Uterus (tissue), 2 donors: ENCODE data around the gene SSH2.
"Not testable (repeated sequence)": the region's sequence is repeated elsewhere in the genome, so short reads cannot be mapped to it uniquely, and the experiment has no call there.

ENCODE experiments used
- POLR2A ChIP-seq, 2 donors: fragments of 450-650 bp; IDR thresholded peaks; one replicate each; pipeline ENCODE4 v1.6.1; 2016; ENCODE audit warnings: antibody characterized with exemption in 2 of 2, mild to moderate bottlenecking in 1 of 2, moderate library complexity in 1 of 2
- TF ChIP-seq, protein P1 (sequence below), 4 experiments: fragments of 200-600 bp in 2 of 4; fragments of 450-650 bp in 2 of 4; sonication (generic) in 2 of 4; IDR thresholded peaks; one replicate each; pipeline ENCODE4 v1.5.1; 2016 to 2019; ENCODE audit warnings: antibody characterized with exemption in 4 of 4, mild to moderate bottlenecking in 2 of 4, moderate library complexity in 1 of 4

DNA sequence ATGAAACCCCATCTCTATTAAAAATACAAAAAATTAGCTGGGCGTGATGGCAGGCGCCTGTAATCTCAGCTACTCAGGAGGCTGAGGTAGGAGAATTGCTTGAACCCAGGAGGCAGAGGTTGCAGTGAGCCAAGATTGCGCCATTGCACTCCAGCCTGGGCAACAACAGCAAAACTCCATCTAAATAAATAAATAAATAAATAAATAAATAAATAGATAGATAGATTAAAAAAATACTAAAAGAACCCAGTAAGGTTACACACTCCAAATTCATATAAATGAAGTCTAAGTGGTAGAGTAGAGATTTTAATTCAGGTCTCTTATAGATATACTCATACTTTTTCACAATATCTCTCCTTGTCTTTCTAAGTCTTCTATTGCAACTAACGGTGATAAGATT is 65.9 kb downstream of the SSH2 start:
- TF ChIP-seq POLR2A (IDR thresholded peaks at IDR 0.05): not testable (repeated sequence)
- TF ChIP-seq, protein P1, sequence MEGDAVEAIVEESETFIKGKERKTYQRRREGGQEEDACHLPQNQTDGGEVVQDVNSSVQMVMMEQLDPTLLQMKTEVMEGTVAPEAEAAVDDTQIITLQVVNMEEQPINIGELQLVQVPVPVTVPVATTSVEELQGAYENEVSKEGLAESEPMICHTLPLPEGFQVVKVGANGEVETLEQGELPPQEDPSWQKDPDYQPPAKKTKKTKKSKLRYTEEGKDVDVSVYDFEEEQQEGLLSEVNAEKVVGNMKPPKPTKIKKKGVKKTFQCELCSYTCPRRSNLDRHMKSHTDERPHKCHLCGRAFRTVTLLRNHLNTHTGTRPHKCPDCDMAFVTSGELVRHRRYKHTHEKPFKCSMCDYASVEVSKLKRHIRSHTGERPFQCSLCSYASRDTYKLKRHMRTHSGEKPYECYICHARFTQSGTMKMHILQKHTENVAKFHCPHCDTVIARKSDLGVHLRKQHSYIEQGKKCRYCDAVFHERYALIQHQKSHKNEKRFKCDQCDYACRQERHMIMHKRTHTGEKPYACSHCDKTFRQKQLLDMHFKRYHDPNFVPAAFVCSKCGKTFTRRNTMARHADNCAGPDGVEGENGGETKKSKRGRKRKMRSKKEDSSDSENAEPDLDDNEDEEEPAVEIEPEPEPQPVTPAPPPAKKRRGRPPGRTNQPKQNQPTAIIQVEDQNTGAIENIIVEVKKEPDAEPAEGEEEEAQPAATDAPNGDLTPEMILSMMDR (IDR thresholded peaks at IDR 0.05): not testable (repeated sequence)
